HCEC 1CT (cell line): ENCODE results near the gene GRID2.
"Not testable (repeated sequence)": the region's sequence is repeated elsewhere in the genome, so short reads cannot be mapped to it uniquely, and the experiment has no call there.

Experiments
- DNase-seq: peaks from one replicate; pipeline ENCODE4 v3.0.0-alpha.2; 2017

GRID2 gene

DNA sequence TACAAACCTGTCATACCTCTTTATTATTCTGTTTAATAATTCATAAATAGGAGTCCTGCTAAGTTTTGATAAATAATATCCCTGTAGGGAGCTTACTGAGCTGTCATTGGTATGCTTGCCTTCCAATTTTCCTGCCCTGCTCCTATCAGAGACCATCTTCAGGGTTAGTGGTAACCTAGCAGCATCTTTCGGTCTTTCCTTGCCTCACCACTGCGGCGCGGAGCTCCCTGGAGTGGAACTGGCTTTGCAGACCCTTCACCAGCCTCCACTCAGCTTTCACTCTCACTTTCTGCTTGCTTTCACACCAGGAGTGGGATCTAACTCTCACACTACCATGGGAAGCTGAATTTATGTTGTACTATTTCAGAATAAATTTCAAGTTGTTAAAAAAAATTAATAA lies 1043.1 kb downstream of the GRID2 start:
- no peak for DNase-seq

DNA sequence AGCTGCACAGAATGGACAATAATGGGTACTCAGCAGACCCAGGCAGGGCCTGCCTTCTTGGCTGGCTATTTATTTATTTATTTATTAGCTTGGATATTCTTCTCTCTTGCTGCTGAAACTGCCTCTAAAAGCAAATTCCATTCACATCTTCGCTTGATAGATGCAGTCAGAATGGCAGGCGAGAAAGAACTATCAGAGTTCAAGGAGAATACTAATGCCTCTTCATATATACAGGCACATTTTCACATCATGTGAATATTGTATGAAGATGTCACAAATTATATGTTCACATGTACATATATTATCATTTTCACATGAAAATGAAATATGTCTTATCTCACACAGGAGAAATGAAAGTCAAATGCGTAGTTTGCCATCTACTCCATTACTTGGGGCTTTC lies 1045.1 kb downstream of the GRID2 start:
- no peak for DNase-seq

DNA sequence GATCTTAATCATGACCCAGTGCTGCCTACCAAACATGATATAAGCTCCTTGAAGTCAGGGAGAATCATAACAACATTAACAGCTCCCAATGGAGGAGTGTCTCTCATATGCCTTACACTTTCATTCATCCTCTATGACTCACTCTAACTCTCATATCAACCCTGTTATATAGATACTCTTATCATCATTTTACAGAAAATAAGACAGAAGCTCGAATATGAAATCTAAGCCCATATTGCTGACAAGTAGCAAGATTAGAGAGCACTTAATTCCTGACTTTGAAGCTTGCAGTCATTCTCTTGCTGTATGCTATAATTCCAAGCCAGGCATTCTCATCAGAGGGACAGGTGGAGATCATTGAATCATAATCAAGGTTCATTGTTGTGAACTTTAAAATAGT lies 1048.1 kb downstream of the GRID2 start:
- DNase-seq: no peak

DNA sequence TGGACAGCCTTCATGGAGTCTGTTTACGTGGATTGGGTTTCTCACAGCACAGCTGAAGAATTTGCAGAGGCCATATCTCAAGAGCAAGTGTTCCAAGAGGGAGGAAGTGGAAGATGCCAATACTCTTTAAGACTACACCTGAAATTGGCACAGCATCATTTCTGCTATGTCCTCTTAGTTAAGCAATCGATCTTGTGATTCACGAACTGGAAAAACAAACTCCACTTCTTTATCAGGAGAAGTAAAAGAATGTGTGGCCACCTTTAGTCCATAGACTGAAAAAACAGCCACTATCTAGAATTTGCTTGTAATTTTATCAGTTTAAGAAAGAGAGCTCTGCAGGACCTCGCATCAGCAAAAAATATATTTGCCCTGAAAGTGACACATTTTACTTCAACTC lies 1051.6 kb downstream of the GRID2 start:
- DNase-seq: no peak

DNA sequence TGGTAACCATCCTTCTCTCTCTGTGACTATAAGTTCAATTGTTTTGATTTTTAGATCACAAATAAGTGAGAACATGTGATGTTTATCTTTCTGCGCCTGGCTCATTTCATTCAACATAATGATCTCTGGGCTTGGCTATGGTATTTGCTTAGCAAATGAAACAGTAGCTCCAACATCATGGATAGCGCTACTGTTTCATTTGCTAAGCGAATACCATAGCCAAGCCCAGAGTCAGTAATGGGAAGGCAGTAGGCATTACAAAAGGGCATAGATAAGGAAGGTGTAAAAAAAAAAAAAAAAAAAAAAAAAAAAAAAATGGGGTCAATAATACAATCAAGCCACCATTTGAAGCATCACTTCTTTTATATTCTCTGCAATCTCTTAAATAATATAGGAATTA lies 1055.8 kb downstream of the GRID2 start:
- no peak for DNase-seq

DNA sequence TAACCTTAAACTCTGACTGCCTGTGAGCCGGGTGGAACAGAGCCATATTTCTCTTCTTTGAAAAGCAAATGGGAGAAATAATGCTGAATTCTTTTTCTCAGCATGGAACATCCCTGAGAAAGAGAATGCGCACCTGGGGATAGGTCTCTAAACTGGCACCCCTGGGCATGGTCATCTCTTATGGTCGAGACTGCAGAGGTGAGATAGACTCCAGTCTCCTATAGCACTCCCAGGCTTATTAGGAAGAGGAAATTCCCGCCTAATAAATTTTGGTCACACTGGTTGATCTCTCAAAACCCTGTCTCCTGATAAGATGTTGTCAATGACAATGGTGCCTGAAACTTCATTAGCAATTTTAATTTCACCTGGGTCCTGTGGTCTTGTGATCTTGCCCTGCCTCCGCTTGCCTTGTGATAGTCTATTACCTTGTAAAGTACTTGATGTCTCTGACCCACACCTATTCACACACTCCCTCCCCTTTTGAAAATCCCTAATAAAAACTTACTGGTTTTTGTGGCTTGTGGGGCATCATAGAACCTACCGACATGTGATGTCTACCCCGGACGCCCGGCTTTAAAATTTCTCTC lies 1062.5 kb downstream of the GRID2 start:
- not testable (repeated sequence) for DNase-seq

DNA sequence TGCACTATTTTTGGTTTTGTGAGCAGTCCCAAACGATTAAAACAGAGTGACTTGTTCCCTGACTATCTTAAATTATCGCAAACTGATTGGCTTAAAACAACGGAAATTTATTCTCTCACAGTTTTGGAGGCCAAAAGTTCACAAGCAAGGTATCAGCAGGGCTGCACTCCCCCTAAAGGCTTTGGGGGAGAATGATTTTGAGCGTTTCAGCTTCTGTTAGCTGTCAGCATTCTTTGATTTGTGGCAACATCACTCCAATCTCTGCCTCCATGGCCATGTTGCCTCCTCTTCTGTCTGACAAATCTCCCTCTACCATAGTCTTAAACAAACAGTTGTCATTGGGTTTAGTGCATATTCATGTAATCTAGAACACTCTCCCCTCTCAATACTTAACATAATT lies 1065.2 kb downstream of the GRID2 start:
- DNase-seq: no peak

DNA sequence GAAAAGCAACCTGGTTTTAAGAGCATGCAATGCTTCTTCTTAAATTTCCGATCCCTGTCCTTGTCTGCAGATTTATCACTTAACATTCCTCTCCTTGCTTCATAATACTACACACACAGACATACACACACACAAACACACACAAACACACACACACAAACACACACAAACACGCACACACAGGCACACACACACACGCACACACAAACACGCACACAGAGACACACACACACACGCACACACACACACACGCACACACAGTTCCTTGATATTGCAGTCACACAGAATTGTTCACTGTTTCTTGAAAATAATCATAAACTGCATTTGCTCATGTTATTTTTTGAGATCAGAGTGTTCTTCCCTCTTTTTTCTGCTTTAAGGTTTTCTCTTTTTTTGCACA lies 1066.5 kb downstream of the GRID2 start:
- no peak for DNase-seq

DNA sequence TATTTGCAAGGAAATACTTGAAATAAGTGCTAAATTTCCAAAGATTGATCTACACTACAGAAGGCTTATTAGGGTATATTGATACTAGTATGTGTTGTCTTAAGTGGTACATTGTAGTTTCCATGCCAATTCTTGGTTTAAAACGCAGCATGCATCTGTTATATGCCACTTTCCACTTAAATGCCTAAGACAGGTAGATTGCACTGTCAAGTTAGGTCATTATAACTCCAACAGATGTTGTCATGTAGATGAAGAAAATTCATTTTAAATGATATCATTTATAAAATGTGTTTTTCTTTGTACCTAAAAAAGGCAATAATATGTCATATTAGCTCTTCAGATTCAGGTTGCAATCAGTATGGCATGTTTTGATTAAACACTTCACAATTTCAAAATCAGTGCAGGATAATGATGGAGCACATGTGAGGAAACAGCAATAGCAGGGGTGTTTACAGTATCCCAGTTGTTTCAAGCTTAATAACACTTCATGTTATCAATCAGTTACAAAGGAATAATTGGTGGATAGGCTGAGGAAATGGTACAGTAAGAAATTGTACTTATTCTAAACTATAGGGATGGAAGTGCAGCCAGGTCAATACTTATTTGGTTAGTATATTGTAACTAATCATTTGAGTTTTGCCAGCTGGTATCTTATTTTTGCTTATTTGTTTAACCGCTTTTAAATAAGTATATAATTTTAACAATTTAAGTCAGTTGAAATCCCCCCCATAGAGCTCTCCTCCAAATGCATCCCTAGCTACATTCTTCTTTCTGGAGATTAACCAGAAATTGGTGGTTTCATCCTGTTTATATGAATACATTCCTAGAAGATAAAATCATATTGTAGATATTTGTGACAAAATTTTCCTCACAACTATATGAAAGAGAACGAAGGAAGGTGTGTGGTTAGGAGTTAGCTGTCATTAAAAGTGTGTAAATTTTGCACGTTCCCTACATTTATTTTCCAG lies 1070.4 kb downstream of the GRID2 start:
- peak; percentile 9 for DNase-seq

DNA sequence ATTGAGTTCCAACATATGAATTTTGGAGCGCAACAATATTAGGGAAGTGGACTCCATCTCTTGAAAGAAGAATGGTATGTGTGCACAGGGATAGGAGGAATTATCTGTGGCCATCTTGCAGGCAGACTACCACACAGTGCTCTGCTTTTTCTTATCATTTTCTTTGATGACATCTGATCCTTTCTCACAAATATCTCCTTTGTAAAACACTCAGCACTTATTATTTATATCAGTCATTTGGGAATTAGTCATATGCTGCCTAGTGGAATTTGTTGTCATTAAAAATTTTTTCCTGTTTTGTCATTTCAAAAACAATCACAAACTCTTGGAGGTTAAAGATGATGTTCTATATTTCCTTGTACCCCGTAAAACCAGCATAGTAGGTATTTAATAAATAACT lies 1080.5 kb downstream of the GRID2 start:
- peak; percentile 41 for DNase-seq

DNA sequence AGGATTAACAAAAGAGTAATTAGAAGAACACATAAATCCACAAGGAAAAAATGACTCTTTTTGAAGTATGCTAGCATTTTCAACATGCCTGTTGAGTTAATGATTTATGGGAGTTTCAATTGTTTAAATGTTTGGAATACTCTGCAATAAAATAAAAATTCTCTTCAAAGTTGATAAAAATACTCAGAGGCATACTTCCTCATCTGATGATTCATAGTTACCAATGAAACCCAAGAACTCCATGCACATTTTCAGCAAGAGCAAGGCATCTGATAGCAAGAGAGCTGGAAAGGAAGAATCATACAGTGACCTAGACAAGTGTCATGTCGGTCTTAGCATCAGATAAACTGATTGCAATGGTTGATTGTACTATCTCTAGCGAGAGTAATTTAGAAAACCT lies 1081.1 kb downstream of the GRID2 start:
- DNase-seq: peak; percentile 45

DNA sequence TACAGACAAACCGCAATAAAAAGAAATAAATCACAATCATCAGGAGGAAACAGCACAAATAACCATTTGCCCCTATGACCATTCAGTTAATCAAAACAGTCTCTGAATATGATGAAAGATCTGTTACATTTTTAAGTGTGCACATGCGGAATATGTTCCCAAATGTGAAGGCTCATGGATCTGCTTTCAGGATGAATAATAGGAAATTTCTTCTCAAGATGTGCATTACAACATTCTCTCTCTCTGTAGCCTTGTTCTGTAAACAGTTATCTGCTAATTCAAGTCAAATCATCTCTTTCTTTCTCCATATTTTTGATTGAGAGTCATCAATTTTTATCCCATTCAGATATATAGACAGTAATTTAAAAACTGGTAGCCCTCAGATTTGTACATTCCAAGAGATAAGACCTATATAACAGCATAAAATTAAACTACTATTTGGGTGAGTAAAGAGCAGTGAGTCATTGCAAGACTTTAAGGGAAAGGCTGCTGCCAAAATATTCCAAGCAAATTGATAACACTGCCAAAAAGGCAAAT lies 1090.8 kb downstream of the GRID2 start:
- peak; percentile 35 for DNase-seq

DNA sequence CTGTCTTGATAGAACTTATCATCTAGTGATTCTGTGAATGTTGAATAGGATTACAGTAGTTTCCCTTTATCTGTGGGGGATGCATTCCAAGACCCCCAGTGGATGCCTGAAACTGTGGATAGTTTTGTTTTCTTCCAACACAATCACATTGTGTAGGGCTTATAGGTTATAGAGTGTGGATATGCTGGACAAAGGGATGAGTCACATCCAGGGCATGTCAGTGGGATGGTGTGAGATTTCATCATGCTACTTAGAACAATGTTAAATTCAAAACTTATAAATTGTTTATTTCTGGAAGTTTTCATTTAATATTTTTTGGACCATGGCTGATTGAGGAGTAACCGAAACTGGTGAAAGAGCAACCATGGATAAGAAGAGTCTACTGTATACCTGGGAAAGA lies 1092.5 kb downstream of the GRID2 start:
- DNase-seq: peak; percentile 21

DNA sequence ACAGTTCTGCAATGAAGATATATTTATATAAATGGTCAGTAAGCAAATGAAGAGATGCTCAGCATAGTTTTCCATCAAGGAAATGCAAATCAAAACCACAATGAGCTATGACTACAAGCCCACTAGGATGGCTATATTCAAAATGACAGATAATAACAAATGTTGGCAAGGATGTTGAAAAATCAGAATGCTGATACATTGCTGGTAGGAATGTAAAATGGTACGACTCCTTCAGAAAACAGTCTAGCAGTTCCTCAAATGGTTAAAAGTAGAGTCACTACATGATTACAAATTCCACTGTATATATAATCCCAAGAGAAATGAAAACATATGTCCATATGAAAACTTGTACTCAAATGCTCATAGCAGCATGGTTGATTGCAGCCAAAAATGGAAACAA lies 1099.8 kb downstream of the GRID2 start:
- no peak for DNase-seq

DNA sequence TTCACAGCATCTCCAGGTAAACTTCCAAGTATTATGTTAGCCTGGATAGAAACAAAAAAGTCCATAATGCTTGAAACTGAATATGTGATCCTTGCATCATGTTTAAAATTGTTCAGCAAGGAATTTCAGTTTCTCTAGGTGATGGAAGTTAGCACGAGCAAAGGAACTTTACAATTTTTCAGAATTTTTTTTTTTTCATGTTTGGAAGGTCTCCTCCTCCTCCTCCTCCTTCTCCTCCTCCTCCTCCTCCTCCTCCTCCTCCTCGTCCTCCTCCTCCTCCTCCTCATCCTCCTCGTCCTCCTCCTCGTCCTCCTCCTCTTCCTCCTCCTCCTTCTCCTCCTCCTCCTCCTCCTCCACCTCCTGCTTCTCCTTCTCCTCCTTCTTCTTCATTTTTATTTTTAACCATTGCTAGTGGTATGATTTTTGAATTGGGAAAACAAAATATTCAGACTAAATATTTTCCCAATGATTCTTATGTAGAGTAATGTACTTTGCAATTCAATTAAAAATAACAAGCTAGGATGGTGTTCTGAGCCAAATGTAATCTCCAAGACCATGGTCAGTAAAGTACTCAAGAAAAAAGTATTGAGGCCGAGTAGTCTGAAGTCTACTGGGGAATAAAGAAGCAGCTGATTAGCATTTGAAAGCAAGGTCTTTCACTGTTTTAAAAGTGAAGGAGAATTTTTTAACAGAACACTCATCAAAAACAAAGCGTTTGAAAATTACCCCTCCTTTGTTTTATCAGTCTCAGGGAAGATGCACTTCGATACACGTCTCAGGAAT lies 1103.9 kb downstream of the GRID2 start:
- no peak for DNase-seq

DNA sequence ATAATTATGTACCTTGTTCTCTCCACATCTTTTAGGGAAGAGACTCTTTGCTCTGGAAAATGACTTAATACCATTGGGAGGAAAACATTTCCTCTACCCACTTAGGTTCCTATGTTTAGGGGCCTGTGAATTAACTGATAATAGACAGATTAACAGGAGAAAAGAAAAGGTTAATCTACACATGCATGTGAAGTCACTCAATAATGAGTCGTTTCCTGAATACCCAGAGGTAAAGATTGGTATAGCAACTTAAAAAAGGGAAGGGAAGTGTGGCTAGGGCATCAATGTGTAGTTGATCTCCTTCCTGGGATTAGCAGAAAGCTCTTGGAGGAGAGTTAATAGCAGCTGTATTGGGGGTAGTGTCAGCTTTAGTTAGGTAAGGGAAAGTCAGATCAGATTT lies 1105.3 kb downstream of the GRID2 start:
- DNase-seq: no peak

DNA sequence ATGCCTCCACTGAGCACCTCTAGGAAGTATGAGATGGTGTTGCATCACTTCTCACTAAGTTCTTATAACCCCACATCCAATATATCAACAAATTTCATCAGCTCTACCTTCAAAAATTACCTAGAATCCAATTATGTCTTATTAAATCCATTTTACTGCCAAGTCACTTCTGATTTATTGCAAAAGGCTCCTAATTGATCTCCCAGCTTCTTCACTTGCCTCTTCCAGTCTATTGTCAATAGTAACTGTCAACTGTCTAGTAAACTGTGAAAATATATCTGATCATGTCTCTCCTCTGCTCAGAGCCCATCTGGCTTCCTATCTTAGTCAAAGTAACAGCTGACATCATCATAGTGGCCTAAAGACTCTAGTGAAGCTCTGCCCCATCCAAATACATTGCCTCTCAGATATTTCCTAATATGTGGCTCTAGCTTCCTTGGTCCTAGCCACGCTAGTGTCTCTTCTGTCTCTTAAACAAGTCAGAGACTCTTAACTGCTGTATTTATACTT lies 1110.3 kb downstream of the GRID2 start:
- DNase-seq: no peak

DNA sequence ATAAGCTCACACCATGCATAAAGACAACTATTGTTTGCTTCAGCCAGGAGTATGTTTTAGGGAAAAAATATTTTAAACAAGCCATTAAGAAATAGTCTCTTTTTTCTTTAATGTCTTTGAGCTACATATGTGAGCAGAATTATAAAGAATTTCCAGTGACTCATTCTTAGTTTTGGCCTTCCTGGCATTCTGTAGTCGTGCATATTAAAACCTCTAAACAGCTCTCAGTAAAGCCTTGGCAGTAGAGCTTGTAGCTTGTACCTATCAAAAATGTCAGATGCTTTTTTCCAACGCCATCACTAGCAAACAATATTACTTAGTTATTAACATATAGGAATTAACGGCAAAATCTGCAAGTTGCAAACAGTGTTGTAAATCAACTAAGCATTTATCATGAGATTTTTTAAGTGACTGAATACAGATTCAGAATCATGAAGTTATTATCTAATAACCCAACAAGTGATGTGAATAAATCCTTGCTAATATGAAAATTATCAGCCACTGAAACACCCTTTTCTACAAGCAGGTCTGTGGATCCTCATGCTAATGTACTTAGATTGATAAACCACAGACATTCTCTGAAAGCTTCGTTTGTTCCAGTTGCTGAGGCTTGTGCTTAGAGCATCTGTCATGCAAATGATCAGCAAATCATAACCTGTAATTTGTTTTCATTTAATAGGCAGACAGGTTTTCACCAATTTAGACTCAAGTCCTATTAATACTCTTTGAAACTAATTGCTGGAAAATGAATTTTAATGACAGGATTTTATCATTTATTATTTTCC lies 1112.8 kb downstream of the GRID2 start:
- peak; percentile 1 for DNase-seq

DNA sequence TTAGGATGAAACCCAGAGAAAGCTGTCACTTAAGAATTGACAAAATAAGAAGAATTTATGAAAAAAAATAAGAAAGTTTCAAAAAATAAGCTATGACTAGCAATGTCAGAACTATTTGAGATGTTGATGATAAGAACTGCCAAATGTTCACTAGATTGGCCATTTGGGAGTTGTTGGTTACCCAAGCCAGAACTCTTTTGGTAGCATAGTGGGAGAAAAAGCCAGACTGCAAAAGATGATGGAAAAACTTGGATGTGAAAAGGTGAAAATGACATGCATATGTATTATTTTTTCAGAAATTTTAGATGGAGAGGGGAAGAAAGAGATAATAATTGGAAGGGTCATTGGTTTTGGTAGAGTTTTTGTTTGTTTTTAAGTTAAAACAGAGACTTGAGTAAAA lies 1127.6 kb downstream of the GRID2 start:
- no peak for DNase-seq

DNA sequence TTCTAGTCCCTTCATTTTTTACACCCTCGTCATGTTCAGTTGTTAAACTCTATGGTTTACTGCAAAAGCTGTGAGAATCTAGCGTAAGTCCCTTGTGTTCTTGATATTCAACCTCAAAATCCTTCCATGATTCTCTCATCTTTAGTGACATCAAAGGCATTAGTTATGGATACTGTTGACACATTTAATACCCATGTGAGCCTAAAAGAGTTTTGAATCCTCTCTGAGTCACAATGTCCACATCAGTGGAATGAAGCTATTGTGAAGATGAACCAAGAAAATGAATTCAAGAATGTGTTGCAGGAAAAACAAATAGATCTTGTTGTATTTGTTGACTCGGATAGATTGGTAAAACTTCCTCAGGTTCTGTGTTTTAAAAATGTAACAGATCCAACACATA lies 1130.1 kb downstream of the GRID2 start:
- DNase-seq: no peak

DNA sequence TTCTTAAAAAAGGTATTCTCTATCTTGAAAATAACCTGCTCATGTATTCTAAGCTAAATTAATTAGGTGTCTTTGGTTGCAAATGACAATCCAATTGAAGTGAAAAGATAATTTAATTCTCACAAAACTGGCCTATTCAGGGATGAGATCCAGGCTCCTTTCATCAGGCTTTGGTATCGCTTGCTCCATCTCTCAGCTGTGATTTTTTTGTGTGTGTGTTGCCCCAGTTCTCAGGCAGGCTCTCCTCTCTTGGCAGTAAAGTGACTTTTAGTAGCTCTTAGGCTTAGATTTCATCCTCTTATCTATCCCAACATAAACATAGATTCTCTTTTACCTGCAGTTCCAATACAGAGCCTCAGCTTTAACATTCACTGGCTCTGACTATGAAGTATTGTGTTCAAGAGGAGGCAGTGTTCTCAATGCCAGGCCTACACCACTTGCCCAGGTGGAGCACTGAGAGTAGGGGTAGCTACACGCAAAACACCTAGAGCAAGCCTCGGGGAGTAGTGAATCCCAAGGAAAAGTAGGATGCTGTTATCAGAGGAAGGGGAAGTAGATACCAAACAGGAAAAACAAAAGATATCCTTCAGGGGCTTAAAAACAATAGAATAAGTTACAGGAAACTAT lies 1132.3 kb downstream of the GRID2 start:
- DNase-seq: no peak

DNA sequence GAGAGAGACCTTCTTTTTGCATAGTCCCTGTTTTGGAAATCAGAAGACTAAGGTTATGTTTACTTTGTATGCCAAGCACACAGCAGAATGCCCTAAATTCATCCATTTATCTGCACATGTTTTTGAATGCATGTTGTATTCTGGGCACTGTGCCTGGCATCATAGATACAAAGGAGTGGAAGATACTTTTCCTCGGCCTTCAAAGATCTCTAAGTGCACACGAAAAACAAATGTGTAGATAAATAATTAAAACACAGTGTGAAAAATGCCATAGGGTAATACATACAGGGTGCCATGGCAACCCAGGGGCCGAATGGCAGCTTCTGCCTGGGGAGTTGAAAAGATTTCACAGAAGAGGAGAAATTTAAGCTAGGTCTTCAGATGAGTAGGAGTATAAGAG lies 1134.2 kb downstream of the GRID2 start:
- DNase-seq: no peak
